Fibroblast of peridontal ligament (primary cell): ENCODE results near the gene VOPP1.
"Not testable (repeated sequence)": the region's sequence is repeated elsewhere in the genome, so short reads cannot be mapped to it uniquely, and the experiment has no call there.

Experiments
- DNase-seq: peaks from one replicate; pipeline ENCODE4 v3.0.0-alpha.2; 2010; ENCODE audit errors: extremely low read depth

The VOPP1 gene

DNA sequence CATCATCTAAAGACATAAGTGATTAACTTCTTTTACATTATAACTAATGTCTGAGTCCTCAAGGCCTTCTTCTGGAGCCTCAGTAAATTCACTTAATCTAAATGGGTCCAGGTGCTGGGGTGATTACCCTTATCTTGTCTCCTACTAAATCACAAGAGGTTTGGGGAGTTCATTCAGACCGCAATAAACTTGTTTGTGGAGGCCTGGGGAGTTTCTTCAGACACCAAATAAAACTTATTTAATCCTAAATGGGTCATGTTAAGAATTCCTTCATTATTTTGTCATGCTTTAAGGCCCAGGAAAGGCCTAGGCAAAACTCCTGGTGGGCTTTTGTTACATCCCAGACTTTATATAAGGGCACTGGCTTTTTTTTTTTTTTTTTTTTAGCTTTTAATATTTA lies 62.1 kb downstream of the VOPP1 start:
- DNase-seq, result not testable (repeated sequence)

DNA sequence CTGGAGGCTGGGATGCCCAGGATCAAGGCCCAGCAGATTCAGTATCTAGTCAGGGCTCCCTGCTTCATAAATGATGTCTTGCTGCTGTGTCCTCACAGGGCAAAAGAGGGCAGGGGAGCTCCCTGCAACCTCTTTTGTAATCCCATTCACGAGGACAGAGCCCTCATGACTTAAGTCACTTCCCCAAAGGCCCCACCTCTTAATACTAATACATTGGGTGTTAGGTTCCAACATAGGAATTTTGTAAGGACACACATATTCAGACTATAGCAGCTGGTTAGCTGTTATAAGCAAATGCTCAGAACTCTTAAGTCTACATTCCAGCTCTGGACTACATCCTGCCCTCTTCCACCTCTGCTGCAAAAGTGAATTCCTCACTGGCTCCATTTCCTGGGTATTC lies 63.0 kb downstream of the VOPP1 start:
- DNase-seq, result peak; percentile 53

DNA sequence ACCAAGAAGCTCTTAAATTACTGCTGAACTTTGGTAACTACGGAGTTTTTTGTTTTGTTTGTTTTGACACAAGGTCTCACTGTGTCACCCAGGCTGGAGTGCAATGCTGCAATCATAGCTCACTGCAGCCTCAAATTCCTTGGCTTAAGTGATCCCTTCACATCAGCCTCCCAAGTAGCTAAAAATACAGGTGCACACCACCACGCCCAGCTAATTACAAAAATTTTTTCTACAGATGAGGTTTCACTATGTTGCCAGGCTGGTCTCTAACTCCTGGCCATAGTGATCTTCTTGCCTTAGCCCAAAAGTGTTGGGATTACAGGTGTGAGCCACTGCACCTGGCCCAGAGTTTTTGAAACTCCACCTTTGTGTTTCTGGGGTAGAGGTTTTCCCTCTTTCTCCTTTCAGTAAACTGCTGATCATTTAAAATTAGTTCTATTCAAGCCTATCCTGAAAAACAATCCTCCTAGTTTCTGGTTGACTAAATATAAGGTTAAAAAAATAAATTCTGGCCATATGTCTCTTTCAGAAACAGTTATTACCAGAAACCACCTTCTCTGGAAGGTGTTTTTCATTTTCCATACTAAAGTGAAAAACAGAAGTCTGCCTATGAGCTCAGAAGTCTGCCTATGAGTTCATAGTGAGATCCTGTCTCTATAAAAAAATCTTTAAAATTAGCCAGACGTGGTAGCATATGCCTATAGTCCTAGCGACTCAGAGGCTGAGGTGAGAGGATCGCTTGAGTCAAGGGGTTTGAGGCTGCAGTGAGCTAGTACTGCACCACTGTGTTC lies 63.9 kb downstream of the VOPP1 start:
- no peak for DNase-seq

DNA sequence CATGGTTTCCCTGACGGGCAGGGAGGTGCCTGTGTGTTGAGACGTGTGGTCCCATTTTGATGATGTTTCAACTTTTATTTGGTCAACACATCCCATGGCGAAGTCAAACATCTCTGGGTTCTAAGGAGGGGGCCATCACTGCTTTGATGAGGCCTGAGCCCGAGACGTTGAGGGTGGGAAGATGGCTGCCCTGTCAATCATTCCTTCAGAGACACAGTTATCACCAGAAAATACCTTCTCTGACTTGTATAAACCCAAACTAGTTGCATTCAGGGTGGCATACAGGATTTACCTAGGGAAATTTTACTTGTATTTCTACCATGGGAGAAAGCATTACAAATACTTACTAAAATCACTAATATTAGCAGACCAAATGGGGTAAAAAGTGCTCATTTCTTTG lies 64.6 kb downstream of the VOPP1 start:
- DNase-seq, result no peak

DNA sequence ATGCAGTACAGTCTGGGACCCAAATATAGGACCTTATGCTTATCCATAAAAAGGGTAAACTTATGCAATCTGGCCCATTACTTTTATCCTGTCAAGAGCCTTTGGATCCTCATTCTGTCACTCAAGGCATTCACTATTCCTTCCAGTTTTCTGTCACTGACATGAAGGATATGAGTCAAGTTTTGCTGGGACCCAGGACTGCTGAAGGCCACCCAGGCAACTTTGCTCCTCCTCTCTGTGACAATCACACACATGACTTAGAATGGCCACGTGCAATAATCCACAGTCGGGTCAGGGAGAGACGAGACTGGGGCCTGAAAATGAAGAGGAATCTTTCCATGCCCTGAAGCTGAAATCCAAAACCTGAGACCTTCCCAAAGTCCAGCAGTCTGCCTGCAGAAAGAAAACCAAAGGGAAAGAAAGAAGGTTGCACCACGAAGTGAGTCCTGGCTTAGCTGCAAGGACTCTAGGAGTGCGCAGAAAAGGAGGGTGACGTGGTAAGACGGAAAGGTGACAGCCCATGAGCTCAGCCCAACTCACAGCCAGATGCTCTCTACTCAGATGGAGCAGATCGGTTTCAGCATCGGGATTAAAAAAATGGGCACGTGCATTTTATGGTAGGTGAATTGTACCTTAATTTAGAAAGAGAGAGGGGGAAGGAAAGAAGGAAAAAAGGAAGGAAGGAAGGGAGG lies 67.2 kb downstream of the VOPP1 start:
- no peak for DNase-seq

DNA sequence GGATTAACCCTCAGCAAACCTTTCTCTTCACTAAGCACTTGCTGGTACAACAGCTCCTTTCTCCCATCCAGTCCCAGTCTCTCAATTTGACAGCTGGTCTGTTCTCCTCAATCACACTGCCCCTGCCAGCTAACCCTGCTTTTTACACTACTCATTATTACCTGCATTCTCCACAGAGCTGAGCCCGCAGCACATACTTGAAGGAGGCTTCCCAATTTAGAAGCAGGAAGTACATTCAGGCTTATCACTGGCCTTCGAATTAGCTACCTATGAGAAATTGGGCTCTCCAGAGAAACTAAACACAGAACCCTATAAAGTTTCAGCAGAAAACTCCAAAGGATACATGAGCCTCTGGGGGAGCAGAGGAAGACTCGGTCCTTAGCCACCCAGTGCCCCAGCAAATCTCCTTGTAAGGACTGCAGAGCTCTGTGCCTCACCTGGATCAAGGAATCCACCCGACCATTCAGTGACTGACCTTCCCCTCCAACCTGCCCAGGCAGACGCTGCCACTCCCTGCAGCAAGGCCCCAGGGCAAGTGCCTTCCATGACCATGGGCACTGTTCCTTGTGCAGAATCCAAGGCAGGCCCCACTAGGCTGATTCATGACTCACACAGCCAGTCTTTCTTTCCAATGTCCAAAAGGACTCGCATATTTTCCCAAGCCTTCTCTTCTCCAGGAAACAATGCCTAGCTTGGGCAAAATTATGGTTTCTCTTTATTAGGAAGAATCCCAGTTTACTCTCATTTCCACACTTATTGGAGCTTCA lies 68.0 kb downstream of the VOPP1 start:
- DNase-seq, result peak; percentile 50

DNA sequence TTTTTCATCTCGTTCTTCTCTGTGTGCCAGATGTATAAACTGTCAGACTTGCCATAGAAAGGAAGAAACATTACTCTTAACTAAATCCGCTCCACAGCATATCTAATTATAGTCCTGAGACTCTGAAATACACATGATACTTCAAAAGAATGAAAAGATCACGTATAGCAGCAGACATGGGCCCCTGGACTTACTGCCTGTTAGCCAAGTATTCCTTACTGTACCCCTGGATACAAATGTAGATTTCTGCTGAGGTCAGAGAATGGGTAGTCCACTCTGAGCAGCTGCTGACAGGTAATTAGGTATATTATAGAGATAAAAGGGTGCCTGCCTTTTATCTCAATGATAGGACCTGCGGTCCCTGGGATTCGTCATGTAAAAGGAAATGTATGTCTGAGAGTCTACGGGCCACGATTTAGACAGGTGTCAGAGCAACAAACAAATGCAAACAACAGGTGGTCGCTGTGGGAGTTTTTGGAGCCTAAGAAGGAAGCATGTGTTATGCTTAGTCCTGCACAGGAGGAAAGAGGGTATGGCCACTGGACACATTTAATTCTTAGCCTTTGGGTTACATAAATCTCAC lies 69.4 kb downstream of the VOPP1 start:
- no peak for DNase-seq

DNA sequence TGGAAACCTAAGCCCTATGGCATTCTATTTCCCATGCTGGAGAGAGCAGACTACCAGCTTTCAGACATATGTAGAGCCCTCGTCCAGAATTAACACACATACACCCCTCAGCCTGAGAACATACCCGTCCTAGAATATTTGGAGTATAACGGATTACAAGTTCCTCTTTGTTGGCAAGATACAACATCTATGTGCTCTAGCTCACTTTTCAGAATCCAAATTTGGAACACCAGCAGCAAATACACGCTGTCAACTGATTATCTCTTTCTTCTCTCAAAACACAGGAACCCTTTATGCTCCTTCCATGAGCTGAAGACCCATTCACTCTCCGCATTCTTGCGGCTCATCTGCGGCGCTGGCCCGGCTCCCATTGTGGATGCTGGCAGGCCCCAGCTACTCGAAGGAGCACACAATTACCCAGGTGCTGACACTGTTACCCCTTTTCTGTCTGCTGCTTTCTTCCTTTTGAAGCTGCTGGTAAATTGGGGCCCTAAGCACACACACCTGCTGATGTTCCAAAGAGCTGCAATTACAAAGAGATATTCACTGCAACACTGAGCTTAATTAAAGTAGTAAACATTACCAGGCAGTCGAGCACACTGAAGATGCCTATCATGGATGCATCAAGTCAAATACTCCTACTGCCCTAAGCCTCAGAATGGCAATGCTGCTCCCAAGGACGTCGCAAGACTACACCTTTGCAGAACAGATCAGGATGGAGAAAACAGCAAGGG lies 70.0 kb downstream of the VOPP1 start:
- DNase-seq, result no peak

DNA sequence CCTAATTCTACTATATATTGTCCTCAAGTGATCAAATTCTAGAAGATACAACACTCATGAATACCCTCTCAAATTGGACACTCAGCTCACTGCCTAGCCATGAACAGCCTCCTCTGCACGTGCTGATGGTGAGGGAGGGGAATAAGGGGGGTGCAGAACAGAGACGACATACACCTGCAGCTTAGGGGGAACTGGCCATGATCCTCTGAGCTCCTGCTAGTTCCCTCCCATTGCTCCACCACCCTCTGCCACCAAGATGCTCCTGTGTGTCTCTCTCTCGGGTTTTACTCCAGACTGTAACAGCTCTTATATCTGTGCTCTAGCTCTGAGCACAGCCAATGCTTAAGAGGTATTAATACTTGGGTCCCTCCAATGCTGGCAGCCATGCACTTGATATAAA lies 70.7 kb downstream of the VOPP1 start:
- DNase-seq, result no peak

DNA sequence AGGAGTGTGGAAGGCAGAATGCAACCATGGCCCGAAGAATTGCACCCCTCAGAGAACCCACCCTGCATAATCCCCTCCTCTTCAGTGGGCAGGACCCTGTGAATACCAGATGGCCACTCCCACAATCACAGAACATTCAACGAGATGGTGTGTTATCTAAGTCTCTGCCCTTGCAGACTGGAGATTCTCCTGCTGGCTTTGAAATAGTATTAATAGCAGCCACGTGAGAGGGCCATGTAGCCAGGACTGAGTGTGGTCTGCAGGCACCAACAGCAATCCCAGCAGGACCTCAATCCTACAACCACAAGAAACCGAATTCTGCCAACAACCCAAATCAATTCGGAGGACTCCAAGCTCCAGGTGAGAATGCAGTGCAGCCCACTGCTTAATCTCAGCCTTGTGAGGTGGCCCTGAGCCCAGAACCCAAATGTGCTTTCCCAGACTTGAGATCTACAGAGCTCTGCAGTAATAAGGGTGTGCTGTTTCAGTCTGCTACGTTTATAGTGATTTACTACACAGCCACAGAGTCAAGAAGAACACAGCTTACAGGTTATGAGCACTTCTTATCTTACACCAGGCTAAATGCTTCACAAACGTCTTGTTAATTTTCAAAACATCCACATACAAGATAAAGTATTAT lies 72.1 kb downstream of the VOPP1 start:
- DNase-seq, result no peak

DNA sequence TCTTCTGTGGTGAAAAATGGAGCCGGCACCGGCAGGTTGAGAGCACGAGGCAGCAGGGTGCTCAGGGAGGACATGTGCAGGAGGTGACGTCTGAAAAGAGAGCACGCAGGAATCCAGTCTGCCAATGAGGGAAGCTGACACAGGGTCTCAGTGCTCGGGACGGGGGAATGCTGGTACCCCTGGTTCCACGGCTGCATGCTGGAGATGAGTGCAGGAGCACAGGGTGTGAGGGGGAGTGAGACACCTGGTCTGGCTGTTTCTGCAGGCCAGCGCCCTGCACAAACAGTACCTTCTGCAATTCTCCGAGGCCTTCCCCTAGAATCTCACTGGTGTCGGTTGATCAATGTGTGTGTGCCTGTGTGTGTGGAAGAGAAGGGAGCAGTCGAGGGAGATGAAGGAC lies 72.7 kb downstream of the VOPP1 start:
- no peak for DNase-seq

DNA sequence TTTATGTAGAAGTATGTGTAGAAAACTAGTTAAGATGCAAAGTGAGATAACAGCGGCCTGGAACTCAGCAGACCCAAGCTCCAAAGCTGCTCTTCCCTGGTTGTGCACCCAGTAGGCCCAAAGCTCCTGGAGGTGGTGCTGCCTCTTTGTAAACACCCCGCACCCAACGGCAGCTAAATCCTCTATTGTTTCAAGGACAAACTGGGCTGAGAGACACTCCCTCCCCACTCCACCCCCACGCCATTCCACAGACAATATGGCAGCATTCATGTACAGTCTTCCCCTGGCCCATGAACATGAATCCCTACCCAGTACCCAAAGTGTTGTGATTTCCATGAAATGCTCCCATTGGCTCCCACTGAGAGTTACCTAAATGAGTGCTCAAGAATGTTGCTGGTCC lies 73.5 kb downstream of the VOPP1 start:
- no peak for DNase-seq

DNA sequence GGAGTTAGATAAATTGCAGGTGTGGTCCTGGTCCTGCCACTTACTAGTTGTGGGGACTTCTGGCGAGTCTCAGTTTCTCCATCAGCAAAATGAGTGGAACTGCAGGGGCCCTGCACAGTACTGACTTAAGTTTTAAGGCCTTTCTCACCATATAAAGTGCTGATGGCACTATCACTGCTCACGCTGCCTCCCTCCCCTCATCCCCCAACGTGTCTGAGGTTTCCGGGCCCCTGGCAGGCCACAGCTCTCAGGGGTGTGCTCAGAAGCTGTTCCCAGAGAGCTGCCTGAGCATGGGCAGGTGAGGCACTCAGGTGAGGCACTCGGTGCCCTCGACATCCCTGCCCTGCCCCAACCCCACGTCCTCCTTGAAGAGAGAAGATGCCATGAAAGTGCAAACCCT lies 74.2 kb downstream of the VOPP1 start:
- DNase-seq, result no peak

DNA sequence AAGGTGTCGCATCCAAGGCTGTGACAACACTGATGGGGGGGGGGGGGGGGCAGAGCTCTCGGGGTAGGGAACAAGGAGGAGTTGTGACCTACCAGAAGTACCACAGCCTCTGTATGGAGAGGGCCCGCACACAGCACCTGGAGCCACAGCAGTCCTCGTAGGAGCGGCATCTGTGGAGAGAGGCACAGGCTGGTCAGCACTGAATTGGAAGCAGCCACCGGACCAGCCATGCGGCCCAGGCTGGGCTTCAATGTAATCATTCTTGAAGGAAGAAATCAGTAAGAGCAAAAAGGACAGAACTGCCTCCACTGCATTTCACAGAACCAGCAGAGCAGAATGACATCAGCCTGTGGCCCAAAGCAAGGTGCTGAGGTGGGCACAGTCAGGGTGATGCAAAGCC lies 74.8 kb downstream of the VOPP1 start:
- DNase-seq, result no peak

DNA sequence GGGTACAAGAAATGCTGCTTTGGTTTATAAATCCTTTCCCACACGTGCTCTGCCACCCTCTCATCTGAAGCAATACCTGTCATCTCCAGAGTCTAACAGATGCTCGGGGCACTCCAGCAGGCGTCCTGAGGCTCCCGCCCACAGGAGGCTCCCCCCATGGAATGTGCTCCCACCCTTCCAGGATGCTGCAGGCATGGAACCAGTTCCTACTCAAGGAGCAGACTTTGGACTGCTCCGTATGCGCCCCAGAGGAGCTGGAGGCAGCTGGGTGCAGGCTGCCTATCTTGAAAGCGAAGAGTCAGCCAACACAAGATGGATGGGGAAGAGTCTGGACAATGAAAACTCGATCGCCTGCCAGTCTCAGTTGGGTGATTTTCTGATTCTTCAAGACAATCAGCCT lies 75.4 kb downstream of the VOPP1 start:
- no peak for DNase-seq

DNA sequence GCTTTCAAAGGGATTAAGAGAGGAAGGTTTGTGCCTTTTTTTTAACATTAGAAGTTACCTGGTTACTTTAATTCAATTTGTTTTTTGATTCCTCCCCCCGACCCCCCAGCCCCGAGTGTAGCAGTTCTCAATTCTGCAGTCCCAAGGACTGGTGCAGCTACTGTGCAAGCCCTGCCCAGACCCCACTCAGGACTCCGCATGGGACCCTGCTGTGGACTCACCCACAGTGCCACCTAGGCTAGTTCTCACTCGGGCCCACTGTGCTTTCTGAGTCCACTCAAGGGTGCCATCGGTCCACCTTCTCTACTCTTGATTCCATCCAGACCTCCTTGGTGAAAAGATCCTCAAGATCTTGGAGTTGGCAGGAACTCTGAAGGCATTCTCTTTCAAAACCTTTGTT lies 77.4 kb downstream of the VOPP1 start:
- DNase-seq, result no peak

DNA sequence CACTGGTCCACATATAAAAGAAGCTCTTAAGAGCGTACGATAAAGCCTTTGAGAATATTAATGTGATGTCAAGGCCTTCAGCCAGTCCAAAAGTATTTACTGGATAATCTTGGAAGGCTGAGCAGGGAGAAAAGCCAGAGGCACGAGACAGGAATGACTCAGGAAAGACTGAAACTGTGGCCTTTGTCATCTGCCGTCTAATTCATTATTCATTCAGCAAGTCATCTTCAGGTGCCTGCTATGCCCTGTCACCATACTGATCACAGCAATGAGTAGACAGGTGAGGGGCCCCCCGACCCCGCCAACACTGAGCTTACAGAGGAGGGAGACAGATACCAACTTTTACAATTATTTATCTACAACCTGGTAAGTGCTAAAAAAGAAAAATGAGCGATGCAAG lies 78.9 kb downstream of the VOPP1 start:
- DNase-seq, result no peak

DNA sequence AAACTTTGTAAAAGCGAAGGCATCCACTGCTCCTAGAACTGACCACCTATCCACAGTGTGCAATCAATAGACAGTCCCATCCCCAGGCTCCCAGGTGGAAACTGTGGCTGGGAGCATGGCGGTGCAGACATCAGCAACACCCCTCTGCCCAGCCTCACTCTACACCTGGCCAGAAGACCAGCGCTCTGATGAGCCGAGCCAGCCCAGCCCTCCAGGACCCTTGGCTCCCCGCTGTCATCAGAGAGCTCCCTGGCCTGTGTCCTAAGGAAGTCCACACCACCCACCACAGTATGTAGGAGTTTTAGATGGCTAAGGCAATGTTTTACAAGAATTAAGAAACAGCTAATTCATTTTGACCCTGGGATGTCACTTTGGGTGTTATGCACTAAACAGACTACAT lies 81.0 kb downstream of the VOPP1 start:
- DNase-seq, result no peak

DNA sequence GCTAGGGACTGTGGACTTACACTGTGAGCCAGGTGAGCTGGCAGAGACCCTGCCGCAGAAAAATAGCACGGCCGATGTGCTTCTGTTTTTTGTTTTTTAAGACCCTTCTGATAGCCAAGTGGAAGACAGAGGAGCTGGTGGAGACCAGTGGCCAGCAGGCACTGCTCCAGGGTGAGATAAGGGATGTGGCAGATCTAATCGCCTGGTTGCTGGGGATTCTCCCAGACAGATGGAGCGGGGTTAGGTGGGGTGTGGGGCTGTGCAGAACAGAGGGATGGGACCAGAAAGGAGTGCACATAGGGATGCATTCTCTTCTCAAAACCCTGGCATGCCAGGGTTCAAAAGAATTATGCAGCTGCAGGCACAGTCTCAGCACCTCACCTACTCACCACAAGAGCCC lies 82.2 kb downstream of the VOPP1 start:
- no peak for DNase-seq

DNA sequence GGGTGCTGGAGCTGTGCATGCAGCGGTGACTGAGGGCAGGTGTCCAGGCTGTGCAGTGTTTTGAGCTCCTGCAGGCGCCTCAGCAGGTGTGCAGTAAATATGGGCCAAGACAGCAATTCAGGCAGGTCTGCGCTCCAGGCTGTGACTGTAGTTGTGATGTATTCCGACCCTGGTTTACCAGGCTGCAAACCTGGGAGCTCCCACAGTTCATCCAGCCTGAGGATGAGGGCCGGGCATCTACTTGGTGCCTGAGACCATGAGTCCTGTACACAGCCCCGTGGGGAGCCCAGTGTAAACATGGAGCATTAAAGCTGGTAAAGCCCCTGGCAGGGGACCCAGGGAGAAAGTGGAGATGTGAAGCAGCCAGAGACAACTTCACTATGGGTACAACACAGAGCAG lies 82.8 kb downstream of the VOPP1 start:
- DNase-seq, result no peak

DNA sequence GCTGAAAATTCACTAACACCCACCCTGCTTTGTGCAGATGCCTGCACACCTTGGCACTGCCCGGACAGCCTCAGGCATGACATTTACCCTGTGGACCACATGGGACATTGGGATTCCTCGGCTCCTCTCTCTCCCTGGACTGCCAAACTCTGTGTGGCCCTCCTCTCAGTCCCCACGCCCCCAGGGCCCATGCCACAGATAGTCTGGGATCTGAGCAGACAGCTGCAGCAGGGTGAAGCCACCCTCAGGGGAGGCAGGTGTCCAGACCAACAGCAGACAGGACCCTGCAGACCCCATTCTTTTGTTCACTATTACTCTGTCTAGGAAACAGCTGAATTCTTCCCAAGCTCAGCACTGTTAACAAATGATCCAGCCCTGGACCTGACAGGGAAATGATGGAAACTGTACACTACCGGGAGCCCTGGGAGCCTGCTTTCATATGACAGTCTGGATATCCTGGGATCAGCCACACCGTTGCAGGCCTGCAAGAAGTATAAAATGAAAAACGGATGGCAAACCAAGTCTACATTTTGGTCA lies 83.4 kb downstream of the VOPP1 start:
- no peak for DNase-seq
